Endothelial cell of umbilical vein (primary cell): ENCODE results near the gene GOLGA6L10.
"Not testable (repeated sequence)": the region's sequence is repeated elsewhere in the genome, so short reads cannot be mapped to it uniquely, and the experiment has no call there.

Source experiments
- CTCF ChIP-seq, 2 donors: IDR thresholded peaks; 1 replicate in 1 of 2; 2 replicates in 1 of 2; pipeline ENCODE4 v1.5.1; 2011; ENCODE audit warnings: low read length in 2 of 2, mild to moderate bottlenecking in 2 of 2, moderate library complexity in 2 of 2, control low read depth in 1 of 2, inconsistent platforms in 1 of 2, low read depth in 1 of 2; ENCODE audit not compliant: insufficient read depth in 1 of 2; ENCODE audit errors: extremely low read depth in 1 of 2
- EZH2 ChIP-seq: IDR thresholded peaks from 2 replicates; pipeline ENCODE4 v1.6.1; 2012; ENCODE audit warnings: borderline replicate concordance, low read depth, mild to moderate bottlenecking, moderate library complexity, low read length, inconsistent platforms; ENCODE audit not compliant: severe bottlenecking
- FOS ChIP-seq: IDR thresholded peaks from 2 replicates; pipeline ENCODE4 v1.6.1; 2011; ENCODE audit warnings: mild to moderate bottlenecking, low read length, moderate library complexity, borderline replicate concordance; ENCODE audit not compliant: insufficient read depth
- GATA2 ChIP-seq: IDR thresholded peaks from 2 replicates; pipeline ENCODE4 v1.7.0; 2011; ENCODE audit warnings: low read depth, mild to moderate bottlenecking, moderate library complexity, mixed read lengths, low read length; ENCODE audit not compliant: insufficient read length, insufficient read depth
- POLR2A ChIP-seq: IDR thresholded peaks from 2 replicates; pipeline ENCODE4 v1.6.1; 2012; ENCODE audit warnings: low read depth, mild to moderate bottlenecking, control low read depth, low read length

GRCh38 chr15:82334554-82334932, 14.7 kb downstream of the GOLGA6L10 start:
- TF ChIP-seq POLR2A; CTCF (IDR thresholded peaks at IDR 0.05; ENCODE audit: extremely low read depth in 1 of 2, insufficient read depth in 1 of 2, low read depth in 1 of 2, low read length in 2 of 2); GATA2; FOS; EZH2: not testable (repeated sequence)
